Measurements from ENCODE around the gene INPP4A.
"Not testable (repeated sequence)": the region's sequence is repeated elsewhere in the genome, so short reads cannot be mapped to it uniquely, and the experiment has no call there.

Gene INPP4A

DNA sequence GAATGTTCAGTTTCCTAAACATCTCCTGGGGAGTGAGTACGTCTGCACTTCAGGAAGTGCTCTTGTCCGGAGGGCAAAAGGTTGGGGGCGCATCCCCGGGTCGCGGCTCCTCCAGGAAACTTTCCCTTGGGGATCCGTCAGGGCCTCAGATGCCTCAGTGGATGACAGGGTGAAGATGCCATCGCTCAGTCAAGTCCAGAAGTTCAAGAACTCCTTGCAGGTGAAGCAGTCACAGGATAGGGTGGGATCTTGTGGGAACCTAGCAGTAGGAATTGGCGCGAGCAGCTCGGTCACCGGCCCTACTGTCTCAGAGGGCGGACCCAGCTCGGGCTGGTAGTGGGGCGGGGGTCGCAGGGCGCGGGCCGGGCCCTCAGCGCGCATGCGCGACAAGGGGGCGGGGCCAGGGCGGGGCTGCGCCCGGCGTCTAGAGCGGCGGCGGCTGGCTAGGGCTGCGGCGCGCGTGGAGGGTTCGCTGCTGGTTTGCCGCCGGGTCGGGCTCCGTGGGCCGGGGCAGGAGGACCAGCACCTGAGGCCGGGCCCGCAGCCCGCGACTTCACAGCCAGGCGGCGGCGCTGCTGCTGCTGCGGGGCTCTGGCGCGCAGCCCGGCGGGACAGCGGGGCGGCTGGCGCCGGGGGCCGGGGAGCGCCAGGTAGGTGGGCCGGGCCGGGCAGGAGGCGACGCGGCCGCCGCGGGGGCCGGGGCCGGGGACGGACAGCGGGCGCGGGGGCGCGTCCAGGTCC, at the start of gene INPP4A:
Gene INPP4A (plus strand): TSS at position 423 of the 741 bp plus-strand sequence. CDS start 75,191 bp downstream, outside the sequence.
- DNase-seq (ENCODE audit: low read depth in 2 of 2) = peak in 1 of 2 experiments; percentile 24

DNA sequence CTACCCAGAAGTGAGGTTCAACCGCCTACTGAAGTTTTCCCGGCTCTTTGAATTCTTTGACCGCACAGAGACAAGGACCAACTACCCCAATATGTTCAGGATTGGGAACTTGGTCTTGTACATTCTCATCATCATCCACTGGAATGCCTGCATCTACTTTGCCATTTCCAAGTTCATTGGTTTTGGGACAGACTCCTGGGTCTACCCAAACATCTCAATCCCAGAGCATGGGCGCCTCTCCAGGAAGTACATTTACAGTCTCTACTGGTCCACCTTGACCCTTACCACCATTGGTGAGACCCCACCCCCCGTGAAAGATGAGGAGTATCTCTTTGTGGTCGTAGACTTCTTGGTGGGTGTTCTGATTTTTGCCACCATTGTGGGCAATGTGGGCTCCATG, 48.7 kb upstream of the INPP4A start:
- no peak for DNase-seq (ENCODE audit: low read depth in 2 of 2)

DNA sequence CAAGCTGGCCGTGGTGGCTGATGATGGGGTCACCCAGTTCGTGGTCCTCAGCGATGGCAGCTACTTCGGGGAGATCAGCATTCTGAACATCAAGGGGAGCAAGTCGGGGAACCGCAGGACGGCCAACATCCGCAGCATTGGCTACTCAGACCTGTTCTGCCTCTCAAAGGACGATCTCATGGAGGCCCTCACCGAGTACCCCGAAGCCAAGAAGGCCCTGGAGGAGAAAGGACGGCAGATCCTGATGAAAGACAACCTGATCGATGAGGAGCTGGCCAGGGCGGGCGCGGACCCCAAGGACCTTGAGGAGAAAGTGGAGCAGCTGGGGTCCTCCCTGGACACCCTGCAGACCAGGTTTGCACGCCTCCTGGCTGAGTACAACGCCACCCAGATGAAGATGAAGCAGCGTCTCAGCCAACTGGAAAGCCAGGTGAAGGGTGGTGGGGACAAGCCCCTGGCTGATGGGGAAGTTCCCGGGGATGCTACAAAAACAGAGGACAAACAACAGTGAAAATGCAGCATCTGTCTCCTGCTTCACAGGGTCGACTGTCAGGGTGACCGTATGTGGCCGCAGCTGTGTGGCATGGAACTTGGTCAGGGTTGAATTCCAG, 47.8 kb upstream of the INPP4A start:
- no peak for DNase-seq (ENCODE audit: low read depth in 2 of 2)

DNA sequence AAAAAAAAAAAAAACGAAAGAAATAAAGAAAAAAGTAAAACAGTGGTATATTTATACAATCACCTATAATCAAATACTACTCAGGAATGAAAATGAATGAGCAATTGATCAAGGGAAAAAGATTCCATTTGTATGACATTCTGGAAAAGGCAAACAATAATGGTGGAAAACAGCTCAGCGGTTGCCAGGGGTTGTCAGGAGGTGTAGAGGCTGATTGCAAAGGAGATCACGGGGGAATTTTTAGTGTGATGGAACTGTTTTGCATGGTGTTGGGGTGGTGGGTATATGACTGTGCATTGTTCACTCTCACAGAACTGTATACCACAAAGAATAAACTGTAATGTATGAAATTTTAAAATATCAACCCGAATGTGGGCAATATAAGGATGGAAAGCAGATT, 45.5 kb upstream of the INPP4A start:
- no peak for DNase-seq (ENCODE audit: low read depth in 2 of 2)

DNA sequence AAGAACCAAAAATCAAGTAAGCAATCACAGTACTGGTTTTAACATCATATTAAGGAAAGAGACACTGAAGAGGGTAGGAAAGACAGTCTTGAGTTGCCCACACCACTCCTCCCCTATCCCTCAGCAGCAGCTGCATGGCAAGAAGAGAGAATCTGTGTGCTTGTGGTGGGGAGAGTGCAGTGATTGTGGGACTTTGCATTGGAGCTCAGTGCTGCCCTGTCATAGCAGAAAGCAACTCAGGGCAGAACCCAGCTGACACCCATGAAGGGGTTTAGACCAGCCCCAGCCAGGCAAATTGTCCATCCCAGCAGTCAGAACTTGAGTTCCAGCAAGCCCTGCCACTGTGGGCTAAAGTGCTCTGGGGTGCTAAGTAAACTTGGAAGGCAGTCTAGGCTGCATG, 40.8 kb upstream of the INPP4A start:
- DNase-seq (ENCODE audit: low read depth in 2 of 2) = no peak

DNA sequence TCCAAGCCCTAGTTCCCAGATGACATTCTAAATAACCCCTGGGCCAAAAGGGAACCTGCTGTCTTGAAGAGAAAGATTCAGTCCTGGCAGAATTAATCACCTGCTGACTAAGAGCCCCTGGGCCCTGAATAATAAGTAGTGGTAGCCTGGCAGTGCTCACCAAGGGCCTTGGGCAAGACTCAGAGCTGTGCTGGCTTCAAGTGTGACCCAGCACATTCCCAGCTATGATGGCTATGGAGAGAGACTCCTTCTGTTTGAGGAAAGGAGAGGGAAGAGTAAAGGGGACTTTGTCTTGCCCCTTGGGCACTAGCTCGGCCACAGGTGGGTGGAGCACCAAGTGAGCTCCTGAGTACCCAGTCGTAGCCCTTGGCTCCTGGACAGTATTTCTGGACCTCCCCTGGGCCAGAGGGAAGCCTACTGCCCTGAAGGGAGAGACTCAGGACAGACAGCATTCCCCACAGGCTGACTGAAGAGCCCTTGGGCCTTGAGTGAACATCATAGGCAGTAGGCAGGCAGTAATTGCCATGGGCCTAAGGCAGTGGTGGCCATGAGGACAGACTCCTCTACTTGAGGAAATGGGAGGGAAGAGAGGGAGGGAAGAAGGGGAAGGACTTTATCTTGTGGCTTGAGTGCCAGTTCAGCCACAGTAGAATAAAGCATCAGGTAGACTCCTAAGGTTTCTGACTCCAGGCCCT, 40.0 kb upstream of the INPP4A start:
- no peak for DNase-seq (ENCODE audit: low read depth in 2 of 2)

DNA sequence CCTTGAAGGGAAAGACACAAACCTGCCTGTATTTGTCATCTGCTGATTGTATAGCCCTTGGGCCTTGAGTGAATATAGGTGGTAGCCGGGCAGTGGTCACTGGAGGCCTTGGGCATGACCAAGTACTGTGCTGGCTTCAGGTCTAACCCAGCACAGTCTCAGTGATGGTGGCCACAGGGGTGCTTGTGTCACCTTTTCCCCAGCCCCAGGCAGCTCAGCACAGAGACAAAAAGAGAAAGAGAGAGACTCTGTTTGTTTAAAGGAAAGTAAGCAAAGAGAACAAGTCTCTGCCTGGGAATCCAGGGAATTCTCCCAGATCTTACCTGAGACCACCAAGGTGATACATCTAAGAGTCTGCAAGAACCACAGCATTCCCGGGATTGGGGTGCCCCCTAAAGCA, 39.4 kb upstream of the INPP4A start:
- no peak for DNase-seq (ENCODE audit: low read depth in 2 of 2)

DNA sequence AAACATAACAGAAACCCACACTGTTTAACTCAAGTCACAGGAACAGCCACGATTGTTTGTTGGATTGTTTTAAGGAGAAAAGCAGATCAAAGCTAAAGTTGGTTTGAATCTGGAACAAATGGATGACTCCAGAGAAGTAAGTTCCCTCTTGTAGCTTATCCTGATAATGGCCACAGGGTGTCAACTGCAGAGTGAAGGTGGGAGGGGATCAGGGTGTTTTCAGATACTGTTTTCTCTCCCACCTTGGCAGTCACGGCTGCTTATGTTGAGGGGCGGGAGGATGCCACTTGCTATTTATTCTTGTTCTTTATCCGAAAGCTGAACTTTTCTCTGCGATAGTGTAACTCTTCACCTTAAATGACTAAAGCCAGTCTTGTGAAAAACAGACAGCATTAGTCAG, 36.5 kb upstream of the INPP4A start:
- DNase-seq (ENCODE audit: low read depth in 2 of 2) = no peak

DNA sequence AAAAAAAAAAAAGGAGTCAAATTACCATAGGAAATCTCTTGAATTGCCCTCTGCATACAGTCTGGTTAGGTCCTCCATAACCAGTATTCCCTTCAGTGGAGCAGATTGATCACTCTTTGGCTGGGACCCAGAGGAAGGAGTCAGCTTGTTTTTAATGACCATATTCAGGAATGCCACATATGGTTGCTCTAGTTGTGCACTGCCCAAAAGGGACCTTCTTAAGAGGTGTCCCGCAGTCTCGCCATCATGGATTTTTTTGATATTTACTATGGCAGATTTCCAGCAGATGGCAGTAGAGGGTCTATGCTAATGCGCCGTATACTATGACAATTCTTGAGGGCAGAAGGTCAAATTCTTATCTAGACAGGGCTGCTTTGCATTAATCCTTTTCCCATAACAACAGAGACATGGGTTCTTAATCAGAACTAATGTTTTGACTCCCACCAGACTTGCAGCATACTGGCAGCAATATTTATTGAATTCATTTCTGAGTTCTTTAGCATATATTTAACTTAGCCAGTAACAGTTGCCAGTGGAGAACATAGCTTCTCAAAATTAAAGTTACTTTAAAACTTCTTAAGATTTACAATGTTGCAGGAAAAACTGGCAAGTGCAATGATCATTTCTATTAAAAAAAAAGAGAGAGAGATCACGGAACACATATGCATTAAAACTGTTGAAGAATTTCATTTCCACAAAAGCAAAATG, 31.8 kb upstream of the INPP4A start:
- peak; percentile 10 to 11 for DNase-seq (ENCODE audit: low read depth in 2 of 2)

DNA sequence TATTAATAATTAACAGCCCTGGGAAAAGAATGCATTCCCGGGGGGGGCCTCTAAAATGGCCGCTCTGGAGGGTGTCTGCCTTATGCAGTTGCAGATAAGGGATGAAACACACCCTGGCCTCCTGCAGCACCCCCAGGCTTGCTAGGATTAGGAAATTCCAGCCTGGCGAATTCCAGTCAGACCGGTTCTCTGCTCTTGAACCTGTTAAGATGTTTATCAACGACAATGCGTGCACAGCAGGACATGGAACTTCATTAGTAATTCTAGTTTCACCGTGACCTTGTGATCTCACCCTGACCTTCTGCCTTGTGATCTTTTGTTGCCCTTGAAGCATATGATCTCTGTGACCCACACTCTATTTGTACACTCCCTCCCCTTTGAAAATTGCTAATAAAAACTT, 30.4 kb upstream of the INPP4A start:
- not testable (repeated sequence) for DNase-seq (ENCODE audit: low read depth in 2 of 2)

DNA sequence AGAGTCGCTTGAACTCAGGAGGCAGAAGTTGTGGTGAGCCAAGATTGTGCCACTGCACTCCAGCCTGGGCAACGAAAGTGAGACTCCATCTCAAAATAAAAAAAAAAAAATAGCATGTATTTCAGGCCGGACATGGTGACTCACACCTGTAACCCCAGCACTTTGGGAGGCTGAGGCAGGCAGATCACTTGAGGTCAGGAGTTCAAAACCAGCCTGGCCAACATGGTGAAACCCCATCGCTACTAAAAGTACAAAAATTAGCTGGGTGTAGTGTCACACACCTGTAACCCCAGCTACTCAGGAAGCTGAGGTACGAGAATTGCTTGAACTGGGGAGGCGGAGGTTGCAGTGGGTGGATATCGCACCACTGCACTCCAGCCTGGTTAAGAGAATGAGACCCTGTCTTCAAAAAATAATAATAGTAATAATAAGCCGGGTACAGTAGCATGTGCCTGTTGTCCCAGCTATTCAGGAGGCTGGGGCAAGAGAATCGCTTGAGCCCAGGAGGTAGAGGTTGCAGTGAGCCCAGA, 28.9 kb upstream of the INPP4A start:
- DNase-seq (ENCODE audit: low read depth in 2 of 2) = not testable (repeated sequence)

DNA sequence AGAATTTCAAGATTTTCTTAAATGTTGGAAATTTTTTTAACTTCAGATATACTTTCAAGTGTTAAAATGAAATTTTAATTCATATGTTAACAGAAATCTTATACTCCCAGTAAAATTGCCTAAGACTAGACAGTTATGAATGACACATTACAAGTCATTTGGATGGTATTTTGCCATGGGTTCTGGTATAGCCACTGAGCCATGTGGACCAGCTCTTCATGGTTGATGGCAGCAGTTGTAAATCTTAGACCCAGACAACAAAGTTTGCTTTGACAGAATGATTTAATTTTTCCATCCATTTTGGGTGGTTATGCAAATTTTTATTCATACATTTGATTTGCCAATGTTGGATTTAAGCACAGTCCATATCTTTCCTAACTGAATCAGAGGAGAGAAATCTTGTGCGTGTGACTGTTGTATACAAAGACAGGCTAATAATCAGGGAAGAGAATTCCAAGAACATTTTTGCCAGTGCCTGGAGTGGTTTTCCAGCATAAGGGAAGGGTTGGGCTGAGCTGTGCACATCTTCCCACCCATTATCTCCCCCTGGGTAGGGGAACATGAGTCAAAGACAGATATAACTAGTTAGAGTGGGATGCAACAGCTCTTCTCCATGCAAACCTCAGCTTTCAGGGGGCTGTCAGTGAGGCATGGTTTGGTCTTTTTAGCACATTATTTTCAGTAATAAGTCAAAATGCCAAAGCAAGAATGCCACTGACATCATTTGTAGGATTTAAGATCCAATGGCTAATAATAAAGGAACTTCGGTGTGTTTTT, 28.1 kb upstream of the INPP4A start:
- no peak for DNase-seq (ENCODE audit: low read depth in 2 of 2)

DNA sequence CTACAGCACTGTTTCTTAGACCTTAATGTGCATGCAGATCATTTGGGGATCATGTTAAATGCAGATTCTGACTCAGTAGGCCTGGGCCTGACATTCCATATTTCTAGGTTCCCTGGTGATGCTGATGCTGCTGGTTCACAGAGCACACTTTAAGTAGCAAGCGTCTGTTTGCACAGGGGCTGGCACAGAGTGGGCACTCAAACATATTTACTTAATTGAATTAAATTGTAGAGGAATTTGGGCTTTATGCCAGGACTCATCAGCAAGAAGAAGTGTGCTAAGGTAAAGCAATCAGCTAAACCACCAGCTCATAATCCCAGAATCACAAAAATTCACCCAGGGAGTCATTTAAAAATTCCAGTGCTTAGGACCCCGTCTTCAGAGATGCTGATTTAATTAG, 25.1 kb upstream of the INPP4A start:
- DNase-seq (ENCODE audit: low read depth in 2 of 2) = no peak

DNA sequence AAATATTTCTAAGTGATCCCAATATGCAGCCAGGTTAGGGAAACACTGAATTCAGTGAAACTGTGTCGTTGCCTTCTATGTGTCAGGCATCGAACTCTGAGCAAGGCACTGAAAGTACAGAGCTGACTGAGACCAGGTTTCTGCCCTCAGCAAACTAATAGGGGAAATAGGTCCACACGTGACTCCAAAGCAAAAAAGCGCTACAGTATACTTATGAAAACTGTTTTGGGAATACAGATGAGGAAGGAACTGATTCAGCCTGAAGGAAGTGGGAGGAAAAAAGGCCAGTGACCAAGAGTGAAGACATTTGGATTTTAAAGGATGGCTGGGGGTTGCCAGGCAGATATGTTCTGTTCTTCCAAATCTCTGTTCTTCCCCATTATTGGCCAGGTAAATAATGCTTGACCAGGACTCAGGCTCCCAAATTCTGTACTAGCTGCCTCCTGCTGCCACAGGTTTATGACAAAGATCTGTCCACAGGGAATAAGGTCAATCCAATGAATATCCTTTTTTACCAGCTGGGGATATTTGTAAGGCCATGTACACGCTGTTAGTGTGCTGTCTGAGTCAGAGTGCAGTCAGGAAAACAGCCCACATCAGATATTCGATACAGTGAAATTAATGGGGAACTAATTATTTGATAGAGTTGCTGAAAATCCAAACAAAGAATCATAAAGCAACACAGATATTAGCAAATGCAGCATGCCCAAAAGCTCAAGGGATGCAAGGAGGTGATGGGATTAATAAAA, 24.5 kb upstream of the INPP4A start:
- DNase-seq (ENCODE audit: low read depth in 2 of 2) = no peak

DNA sequence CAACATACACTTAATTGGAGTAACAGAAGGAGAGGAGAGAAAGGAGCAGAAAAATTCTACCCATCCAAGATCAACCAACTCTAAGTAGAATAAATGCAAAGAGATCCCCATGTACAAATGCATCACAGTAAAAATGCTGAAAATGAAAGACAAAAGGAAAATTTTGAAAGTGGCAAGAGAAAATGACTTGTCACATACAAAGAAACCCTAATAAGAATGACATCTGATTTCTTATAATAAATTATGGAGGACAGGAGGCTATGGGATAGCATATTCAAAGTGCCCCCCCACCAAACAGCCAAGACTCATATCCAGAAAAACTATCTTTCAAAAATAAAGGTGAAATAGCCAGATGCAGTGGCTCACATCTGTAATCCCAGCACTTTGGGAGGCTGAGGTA, 22.2 kb upstream of the INPP4A start:
- no peak for DNase-seq (ENCODE audit: low read depth in 2 of 2)

DNA sequence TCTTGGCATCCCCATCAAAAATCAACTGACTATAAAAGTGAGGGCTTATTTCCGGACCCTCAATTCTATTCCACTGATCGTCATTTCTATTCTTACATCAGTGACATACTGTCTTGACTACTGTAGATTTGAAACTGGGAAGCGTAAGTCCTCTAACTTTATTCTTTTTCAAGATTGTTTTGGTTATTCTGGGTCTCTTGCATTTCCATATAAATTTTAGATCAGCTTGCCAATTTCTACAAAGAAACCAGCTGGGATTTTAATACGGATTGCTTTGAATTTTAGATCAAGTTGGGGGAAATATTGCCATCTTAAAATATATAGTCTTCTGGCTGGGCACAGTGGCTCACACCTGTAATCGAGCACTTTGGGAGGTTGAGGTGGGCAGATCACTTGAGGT, 17.9 kb upstream of the INPP4A start:
- DNase-seq (ENCODE audit: low read depth in 2 of 2) = no peak

DNA sequence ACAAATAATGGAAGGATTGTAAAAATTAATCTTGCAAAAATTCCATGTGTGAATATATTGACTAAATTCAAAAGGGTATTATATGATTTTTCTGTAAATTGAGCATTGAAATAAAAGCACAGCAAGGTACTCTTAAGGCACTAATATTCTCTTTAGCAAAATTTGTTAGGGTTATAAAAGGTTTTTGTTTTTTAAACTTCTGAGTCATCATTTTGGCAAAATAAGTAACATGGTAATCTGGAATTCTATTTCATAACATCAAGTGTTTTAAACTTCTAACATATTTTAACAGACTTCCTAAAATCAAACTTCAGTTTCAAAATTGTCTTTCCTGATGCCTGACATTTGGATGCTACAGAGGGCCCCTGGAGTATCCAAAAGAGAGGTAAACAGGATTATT, 12.5 kb upstream of the INPP4A start:
- DNase-seq (ENCODE audit: low read depth in 2 of 2) = no peak

DNA sequence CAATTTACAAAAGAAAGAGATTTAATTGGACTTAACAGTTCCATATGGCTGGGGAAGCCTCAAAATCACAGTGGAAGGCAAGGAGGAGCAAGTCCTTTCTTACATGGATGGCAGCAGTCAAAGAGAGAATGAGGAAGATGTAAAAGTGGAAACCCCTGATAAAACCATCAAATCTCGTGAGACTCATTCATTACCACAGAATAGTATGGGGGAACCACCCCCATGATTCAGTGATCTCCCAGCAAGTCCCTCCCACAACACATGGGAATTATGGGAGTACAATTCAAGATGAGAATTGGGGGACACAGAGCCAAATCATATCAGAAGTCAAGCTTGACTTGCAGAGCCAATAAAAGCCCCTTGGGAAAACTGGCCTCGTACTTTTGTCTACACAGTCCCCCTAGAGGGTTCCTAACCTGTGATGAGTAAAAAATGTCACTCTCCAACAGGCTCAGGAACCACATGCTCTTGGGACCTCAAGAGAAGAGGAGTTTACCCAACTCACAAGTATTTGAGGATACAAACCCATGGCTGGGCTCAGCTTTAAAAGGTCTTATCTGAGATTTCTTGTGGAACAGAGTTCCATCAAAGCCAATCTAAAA, 11.2 kb upstream of the INPP4A start:
- DNase-seq (ENCODE audit: low read depth in 2 of 2) = no peak

DNA sequence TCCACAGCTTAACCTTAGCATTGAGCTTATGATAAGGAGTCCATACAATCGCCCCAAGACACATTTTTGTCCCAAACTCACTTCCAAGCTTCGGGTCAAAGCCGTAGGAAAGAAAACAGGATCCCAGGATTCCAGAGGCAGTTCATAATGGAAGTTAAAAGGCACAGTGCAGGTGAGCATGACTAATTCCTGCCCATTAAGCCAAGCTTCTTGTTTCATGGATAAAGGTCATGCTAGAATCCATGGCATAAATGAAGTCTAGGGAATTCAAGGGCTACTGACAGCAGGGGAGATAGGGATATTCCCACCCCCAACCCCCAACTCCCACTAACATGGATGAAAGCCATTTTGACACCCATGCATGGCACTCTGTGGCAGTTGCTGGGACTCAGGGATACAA, 10.2 kb upstream of the INPP4A start:
- DNase-seq (ENCODE audit: low read depth in 2 of 2) = no peak

DNA sequence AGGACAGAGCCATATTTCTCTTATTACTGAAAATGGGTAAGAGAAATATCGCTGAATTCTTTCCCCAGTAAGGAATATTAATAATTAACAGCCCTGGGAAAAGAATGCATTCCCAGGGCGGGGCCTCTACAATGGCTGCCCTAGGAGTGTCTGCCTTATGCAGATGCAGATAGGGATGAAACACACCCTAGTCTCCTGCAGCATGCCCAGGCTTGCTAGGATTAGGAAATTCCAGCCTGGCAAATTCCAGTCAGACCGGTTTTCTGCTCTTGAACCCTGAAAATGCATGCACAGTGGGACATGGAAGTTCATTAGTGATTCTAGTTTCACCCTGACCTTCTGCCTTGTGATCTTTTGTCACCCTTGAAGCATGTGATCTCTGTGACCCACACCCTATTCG, 9.0 kb upstream of the INPP4A start:
- DNase-seq (ENCODE audit: low read depth in 2 of 2) = not testable (repeated sequence)

All from fibroblast of skin of left biceps (primary cell).